PC-9 (cell line): ENCODE data around the gene RNF121. TPM values are rescaled to one million over a fixed set of nuclear protein-coding genes. Genes with fewer than 3 reads are reported as not detected.

Source experiments
- BruUV-seq: library from RNA; stranded (reverse); fragments of 400-500 nt; replicated peaks from 2 replicates; lab custom pipeline; 2021; lab: Mats Ljungman, UMichigan
- CTCF ChIA-PET: fragments of 300-600 bp; sonication (Branson Sonifier 250); formaldehyde crosslinking; loops from one replicate; lab custom pipeline; 2022; ENCODE audit warnings: antibody characterized with exemption; lab: Charles Lee
- POLR2A ChIA-PET: fragments of 300-600 bp; sonication (Branson Sonifier 250); formaldehyde crosslinking; loops from one replicate; lab custom pipeline; 2022; ENCODE audit warnings: antibody characterized with exemption; ENCODE audit not compliant: unreplicated experiment; lab: Charles Lee
- DNase-seq, 2 experiments: peaks; one replicate each; pipeline versions ENCODE4 v3.0.0 to v3.0.0-alpha.2; 2015 to 2022; ENCODE audit warnings: mixed read lengths in 1 of 2
- H2AFZ ChIP-seq: fragments of 200-600 bp; sonication (generic); 2 replicates; pipeline ENCODE4 v1.8.1; 2017; ENCODE audit warnings: antibody characterized with exemption
- H3F3A ChIP-seq: fragments of 200-600 bp; sonication (generic); 2 replicates; pipeline ENCODE4 v1.8.1; 2017; ENCODE audit warnings: antibody characterized with exemption, mild to moderate bottlenecking, low read depth; ENCODE audit not compliant: insufficient read depth
- H3K27ac ChIP-seq: fragments of 200-600 bp; sonication (generic); 2 replicates; pipeline ENCODE4 v1.6.1; 2016; ENCODE audit warnings: mixed run types
- H3K27me3 ChIP-seq: fragments of 200-600 bp; sonication (generic); 2 replicates; pipeline ENCODE4 v1.6.1; 2016; ENCODE audit warnings: low read depth, mixed run types; ENCODE audit not compliant: insufficient read depth
- H3K36me3 ChIP-seq: fragments of 200-600 bp; sonication (generic); 2 replicates; pipeline ENCODE4 v1.6.1; 2016; ENCODE audit warnings: low read depth, mixed run types
- H3K4me1 ChIP-seq: fragments of 200-600 bp; sonication (generic); replicated peaks from 2 replicates; pipeline ENCODE4 v1.6.1; 2016; ENCODE audit warnings: mixed run types; ENCODE audit not compliant: insufficient read depth
- H3K4me2 ChIP-seq: fragments of 200-600 bp; sonication (generic); 2 replicates; pipeline ENCODE4 v1.6.1; 2017; ENCODE audit warnings: mixed run types
- H3K4me3 ChIP-seq: fragments of 200-600 bp; sonication (generic); 2 replicates; pipeline ENCODE4 v1.6.1; 2016; ENCODE audit warnings: mixed run types
- H3K79me2 ChIP-seq: fragments of 200-600 bp; sonication (generic); 2 replicates; pipeline ENCODE4 v1.6.1; 2017; ENCODE audit warnings: low read depth, mixed run types
- H3K9me2 ChIP-seq: fragments of 200-600 bp; sonication (generic); 2 replicates; pipeline ENCODE4 v1.8.1; 2017; ENCODE audit warnings: mild to moderate bottlenecking; ENCODE audit not compliant: insufficient read depth
- H3K9me3 ChIP-seq: fragments of 200-600 bp; sonication (generic); 2 replicates; pipeline ENCODE4 v1.8.1; 2016; ENCODE audit warnings: low read depth; ENCODE audit not compliant: insufficient read depth
- H4K20me1 ChIP-seq: fragments of 200-600 bp; sonication (generic); 2 replicates; pipeline ENCODE4 v1.8.1; 2017; ENCODE audit not compliant: insufficient read depth
- CTCF ChIP-seq: fragments of 200-600 bp; sonication (generic); conservative IDR thresholded peaks from 2 replicates; pipeline ENCODE4 v1.6.1; 2017; ENCODE audit warnings: mixed run types, antibody characterized with exemption, mild to moderate bottlenecking, moderate library complexity
- EZH2 ChIP-seq: fragments of 200-600 bp; sonication (generic); IDR thresholded peaks from 2 replicates; pipeline ENCODE4 v1.8.0; 2017; ENCODE audit warnings: antibody characterized with exemption, low read depth
- intact Hi-C: fragments of 100-400 bp; cut with micrococcal nuclease; formaldehyde crosslinking; loops from one replicate; pipeline ENCODE4 v1.10.0; 2022; ENCODE audit not compliant: unreplicated experiment
- total RNA-seq: library from RNA; stranded (reverse); gene quantifications from 2 replicates; pipeline ENCODE4 v1.2.3, GENCODE V29; 2021

The RNF121 gene
- total RNA-seq, 1 experiment from 2014 or later, result 41.2 TPM

- ChIA-PET POLR2A (no interaction called here), CTCF (interaction anchor here (0.6 to 0.7 kb wide), 2 partner anchors 18 to 793 kb away, joined by 3 read pairs; no protein-coding TSS in a partner anchor)
- H3K27ac ChIP-seq, result no peak overlapping the region
- H3K4me1 ChIP-seq, result peaks cover 7% of the 10 kb centered on the region
- no peak overlapping the region for H3K4me2 ChIP-seq
- no peak for TF ChIP-seq EZH2
- no peak for TF ChIP-seq CTCF
- H2AFZ ChIP-seq, result no peak overlapping the region
- no peaks in the 10 kb centered on the region for H3K9me3 ChIP-seq
- H3K9me2 ChIP-seq, result no peaks in the 10 kb centered on the region
- no TSS peak for BruUV-seq
- peaks cover 14% of the 10 kb centered on the region; the same call in 1 of the 2 replicates for H3F3A ChIP-seq
- H3K27me3 ChIP-seq, result no peaks in the 10 kb centered on the region
- no peaks in the 10 kb centered on the region for H3K36me3 ChIP-seq
- H3K79me2 ChIP-seq, result peaks cover 80% of the 10 kb centered on the region
- no peak overlapping the region for H3K4me3 ChIP-seq
- H4K20me1 ChIP-seq, result peaks cover 9% of the 10 kb centered on the region
- no peak for DNase-seq
- intact Hi-C loops, result no loop called here
Measured at GRCh38 chr11:72036687-72037086, 107.8 kb downstream of the RNF121 start.

DNA sequence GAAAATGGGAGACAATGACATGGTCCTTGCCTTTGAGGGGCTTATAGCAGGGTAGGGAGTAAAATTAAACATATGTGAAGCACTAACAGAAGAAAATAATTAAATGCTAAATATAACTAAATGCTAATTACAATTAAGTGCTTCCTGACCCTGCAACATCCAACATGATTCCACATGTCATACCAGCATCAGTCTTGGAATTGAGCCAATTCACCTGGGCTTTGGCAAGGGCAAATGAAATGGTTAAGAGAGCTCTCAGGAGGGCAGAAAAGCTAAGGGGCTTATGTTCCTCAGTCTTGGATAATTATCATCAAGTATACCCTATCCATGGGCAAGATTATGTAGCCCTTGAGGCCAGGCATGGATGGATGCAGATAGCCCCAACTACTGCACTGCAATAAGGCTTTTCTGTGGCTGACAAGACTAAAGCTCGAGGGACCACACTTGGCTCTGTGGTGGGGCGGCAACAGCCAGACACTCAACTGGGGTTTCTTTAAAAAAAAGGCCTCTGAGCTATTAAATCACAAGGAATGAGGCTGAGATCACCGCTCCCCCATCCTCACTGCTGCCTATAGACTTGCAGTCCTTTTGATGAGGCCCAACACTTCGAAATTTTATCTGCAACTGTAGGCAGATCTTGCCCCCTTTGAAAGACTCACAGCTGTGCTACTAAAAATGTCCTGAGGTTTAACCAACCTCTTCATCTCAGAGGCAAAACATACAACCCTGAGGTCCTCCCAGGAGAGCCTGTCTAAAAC, 108.9 kb downstream of the RNF121 start:
- H2AFZ ChIP-seq, result no peak overlapping the region
- ChIA-PET POLR2A (no interaction called here), CTCF (interaction anchor here (0.6 kb wide), 1 partner anchor 395 kb away, joined by 5 read pairs; no protein-coding TSS in a partner anchor)
- no peak overlapping the region for H3K4me3 ChIP-seq
- H3K27me3 ChIP-seq, result no peaks in the 10 kb centered on the region
- BruUV-seq, result no TSS peak
- intact Hi-C loops, result no loop called here
- TF ChIP-seq EZH2, result no peak
- no peak overlapping the region for H3K27ac ChIP-seq
- peaks cover 18% of the 10 kb centered on the region; the same call in 1 of the 2 replicates for H3F3A ChIP-seq
- no peaks in the 10 kb centered on the region for H3K9me3 ChIP-seq
- H3K36me3 ChIP-seq, result no peaks in the 10 kb centered on the region
- DNase-seq, result no peak
- H3K4me1 ChIP-seq, result peaks cover 12% of the 10 kb centered on the region
- H3K79me2 ChIP-seq, result peaks cover 87% of the 10 kb centered on the region
- peaks cover 9% of the 10 kb centered on the region for H4K20me1 ChIP-seq
- no peaks in the 10 kb centered on the region for H3K9me2 ChIP-seq
- no peak overlapping the region for H3K4me2 ChIP-seq

DNA sequence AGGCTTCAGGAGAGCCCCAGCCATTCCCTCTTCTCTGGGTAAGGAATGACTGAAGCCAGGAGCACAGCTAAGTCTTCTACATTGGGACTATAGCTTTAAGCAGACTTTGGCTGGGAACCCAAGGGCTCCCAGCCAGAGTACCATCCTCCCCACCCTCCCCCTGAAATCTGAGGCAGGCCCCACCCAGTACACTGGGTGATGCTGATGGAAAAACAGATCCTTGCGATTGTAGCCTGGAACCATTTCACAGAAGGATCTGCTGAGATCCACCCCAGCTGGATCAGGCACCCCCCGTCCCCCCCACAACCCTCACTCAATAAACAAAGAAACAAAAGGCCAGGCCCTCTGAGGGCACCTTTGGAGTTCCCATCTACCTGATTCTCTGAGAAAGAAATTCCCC, 109.6 kb downstream of the RNF121 start:
- H3K4me3 ChIP-seq, result no peak overlapping the region
- H3K4me2 ChIP-seq, result no peak overlapping the region; the same call in 1 of the 2 replicates
- TF ChIP-seq EZH2 (no peak), CTCF (no peak)
- peaks cover 9% of the 10 kb centered on the region for H4K20me1 ChIP-seq
- peaks cover 12% of the 10 kb centered on the region for H3K4me1 ChIP-seq
- no peaks in the 10 kb centered on the region for H3K36me3 ChIP-seq
- H3K27me3 ChIP-seq, result no peaks in the 10 kb centered on the region
- no peaks in the 10 kb centered on the region for H3K9me3 ChIP-seq
- peaks cover 22% of the 10 kb centered on the region; the same call in 1 of the 2 replicates for H3F3A ChIP-seq
- no peak for DNase-seq
- no peaks in the 10 kb centered on the region for H3K9me2 ChIP-seq
- no peak overlapping the region for H2AFZ ChIP-seq
- intact Hi-C loops, result no loop called here
- CTCF ChIA-PET, result interaction anchor here (1.0 to 1.9 kb wide), 2 partner anchors 13 to 53 kb away, joined by 5 to 6 read pairs; no protein-coding TSS in a partner anchor
- BruUV-seq, result no TSS peak
- POLR2A ChIA-PET, result no interaction called here
- H3K27ac ChIP-seq, result no peak overlapping the region
- H3K79me2 ChIP-seq, result peaks cover 86% of the 10 kb centered on the region
